GM18861 (cell line): ENCODE results near the gene FBXO44.

Experiments
- ATAC-seq: cut with Tn5 transposase; IDR thresholded peaks from one replicate; pipeline ENCODE4 v1.9.1; 2021; ENCODE audit not compliant: unreplicated experiment

The FBXO44 gene

DNA sequence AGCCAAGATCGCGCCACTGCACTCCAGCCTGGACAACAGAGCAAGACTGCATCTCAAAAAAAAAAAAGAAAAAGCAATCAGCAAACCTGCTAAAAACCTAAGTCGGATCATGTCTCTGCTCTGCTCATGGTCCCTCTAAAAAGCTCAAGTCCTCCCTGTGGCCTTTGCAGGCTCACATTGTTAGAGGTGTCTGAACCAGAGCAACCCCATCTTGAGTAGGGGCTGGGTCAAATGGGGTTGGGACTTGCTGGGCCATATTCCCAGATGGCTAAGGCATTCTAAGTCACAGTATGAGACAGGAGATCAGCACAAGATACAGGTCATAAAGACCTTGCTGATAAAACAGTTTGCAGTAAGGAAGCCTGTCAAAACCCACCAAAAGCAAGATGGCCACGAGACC lies 33.8 kb downstream of the FBXO44 start:
- no peak for ATAC-seq

DNA sequence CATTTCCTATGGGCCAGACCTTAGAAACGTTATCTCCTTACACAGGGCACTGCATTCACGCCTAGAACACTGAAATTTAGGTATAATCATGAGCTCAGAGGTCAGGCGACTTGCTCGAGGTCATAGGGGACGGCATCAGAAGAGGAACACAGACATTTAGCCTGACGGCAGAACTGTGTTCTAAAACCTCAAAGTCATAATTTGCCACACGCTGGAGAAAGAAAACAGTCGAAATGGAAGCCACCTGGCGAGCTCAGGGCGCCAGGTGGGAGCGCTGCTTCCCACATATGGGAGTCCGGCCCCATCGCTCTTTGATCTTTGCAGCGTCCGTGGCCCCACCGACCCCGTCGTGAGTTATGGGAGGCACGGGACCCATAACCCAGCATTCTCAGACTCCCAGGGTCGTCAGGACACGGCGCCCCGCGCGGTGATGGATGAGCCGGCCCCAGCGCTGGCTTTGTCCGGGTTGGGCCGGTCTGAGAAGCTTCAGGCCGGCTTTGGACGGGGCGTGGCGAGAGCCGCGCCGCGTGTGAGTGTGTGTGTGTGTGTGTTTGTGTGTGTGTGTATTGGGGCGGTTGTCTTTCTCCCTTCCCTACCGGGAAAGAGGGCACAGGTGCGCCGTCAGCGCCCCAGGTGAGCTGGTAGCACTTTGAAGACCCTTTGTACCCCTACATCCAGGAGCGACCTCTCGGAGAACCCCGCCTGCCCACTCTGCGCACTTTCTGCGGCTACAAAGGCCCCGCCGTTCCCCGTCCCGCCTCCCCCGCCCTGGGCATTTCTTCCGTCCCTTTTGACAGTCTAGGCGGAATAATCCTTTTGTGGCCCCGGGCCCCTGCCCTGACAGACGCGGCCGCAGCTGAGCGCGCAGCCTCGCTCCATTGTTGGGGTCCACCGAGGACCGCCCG lies 36.0 kb downstream of the FBXO44 start:
- ATAC-seq, result no peak

- no peak for ATAC-seq
These were observed 36.7 kb downstream of the FBXO44 start, which contains the start of gene DRAXIN for GRCh38 chr1:11691302-11691914. TSS of gene DRAXIN (plus strand) at chr1:11691710. CDS start at chr1:11706259, 14,549 bp downstream.

DNA sequence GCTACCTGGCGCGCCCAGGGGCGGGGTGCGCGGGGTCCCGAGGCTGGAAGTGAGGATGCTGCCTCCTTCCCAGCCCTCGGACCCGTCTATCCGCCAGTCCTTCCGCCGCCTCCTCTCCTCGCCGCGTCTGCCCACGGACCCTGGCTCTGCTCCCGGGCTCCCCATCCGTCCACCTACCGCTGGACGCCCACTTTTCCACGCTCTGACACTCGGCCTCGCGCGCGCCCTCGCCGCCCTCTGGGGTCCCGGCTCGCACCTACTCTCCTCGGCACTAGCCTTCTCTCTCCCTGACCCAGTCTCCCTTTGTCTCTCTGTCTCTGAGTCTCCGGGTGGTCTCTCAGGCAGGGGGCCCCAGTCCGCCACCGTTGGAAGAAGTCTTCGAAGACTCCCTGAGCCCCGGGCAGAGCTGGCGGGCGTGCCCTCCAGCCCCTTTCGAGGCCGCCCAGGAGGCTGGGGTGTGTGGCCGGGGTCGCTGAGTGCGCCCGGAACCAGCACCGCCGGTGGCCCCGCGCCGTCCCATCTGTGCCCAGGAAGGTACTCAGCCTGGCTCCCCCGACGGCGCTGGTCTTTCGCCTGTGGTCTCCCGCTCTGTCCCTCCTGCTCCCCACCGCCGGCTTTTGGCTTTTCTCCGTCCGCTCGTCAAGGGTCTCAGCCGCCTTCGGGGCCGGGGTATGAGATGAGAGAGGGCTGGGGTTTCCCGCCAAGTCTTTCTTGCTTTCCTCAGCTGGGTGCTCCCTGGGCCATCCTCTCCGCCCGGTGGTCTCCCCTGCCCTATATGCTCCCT lies 37.4 kb downstream of the FBXO44 start:
- ATAC-seq, result no peak

- no peak for ATAC-seq
These were observed 38.4 kb downstream of the FBXO44 start for GRCh38 chr1:11693024-11693590.

DNA sequence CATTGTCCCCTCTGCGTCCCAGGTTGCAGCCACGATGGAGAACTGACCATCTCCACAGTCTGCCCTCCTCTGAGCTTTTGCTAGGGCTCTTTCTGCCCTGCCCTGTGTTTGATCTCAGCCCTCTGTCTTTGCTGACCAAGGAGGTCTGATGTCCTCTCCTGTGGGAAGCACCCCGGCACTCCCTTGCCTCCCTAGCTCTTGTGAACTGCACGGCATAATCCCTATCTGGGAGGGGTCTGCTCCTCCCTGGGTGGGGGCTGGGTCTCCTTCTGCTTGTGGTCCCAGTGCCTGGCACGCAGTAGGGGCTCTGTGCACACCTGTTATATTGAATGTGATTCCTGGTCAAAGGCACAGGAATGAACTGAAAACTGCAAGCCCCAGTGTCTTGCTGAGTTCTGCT lies 39.2 kb downstream of the FBXO44 start:
- no peak for ATAC-seq

DNA sequence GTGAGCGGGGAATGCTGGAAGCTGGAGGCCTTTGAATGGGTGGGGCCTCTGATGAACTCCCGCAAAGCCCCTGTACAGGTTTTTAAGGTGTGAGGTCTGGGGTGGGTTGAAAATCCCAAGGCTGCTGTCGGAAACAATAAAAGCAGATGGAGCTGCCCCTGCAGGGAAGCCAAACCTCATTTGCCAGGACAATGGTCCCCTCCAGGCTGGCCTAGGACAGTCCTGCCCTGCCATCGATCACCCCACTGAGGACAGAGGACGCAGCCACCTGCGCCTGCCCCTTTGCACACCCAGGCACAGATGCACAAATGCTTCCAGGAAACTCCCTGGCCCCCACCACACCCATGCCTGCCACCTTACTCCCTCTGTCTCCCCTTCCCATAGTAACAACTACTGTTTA lies 41.2 kb downstream of the FBXO44 start:
- no peak for ATAC-seq

DNA sequence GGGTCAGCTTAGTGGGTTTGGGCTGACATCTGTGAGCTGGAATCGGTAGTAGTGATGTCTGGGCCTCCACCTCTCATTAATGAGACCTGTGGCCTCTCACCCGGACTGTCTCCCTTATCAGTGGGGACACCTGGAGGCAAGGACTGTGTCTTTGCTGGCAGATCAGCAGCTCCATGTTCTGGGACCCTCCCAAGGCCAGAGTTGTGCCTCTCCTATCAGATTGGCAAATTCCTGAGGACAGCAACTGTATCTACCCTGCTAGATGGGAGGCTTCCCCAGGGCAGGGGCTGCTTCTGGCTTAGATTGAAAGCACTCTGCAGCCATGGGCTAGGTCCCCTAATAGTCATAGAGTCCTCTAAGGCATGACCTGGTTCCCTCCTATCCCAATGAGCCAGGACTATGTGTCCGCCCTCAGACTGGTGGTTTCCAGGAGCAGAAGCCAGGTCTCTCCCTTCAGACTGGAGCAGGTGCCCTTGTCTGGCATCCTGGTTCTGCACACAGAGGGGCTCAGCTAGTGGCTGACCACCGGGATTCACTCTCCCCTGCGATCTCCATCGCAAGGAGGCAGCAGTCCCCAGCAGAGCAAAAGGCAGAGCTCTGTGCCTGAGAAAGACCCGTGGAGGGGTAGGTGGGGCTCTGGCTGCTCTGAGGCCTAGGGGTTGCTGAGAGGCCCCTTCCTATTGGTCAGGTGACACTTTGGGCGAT lies 42.7 kb downstream of the FBXO44 start:
- ATAC-seq, result no peak

DNA sequence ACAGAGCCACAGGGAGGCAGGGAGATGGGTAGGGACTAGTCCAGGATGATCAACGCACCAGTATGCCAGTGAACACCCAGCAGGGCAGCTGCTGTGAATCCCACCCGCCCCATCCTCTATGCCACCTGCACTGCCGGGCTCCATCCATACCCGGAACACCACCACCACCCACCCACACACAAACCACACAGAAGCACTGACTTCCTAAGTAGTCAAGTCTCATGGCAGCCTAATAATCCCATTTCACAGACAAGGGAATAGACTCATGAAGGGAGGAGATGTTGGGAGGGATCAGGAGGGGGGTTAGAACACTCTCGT lies 43.2 kb downstream of the FBXO44 start:
- ATAC-seq, result no peak

GRCh38 chr1:11700601-11701467 lies 46.2 kb downstream of the FBXO44 start:
- ATAC-seq, result no peak

GRCh38 chr1:11701551-11701961 lies 46.9 kb downstream of the FBXO44 start:
- ATAC-seq, result no peak

- no peak for ATAC-seq
These were observed 47.5 kb downstream of the FBXO44 start for GRCh38 chr1:11701981-11702803.

DNA sequence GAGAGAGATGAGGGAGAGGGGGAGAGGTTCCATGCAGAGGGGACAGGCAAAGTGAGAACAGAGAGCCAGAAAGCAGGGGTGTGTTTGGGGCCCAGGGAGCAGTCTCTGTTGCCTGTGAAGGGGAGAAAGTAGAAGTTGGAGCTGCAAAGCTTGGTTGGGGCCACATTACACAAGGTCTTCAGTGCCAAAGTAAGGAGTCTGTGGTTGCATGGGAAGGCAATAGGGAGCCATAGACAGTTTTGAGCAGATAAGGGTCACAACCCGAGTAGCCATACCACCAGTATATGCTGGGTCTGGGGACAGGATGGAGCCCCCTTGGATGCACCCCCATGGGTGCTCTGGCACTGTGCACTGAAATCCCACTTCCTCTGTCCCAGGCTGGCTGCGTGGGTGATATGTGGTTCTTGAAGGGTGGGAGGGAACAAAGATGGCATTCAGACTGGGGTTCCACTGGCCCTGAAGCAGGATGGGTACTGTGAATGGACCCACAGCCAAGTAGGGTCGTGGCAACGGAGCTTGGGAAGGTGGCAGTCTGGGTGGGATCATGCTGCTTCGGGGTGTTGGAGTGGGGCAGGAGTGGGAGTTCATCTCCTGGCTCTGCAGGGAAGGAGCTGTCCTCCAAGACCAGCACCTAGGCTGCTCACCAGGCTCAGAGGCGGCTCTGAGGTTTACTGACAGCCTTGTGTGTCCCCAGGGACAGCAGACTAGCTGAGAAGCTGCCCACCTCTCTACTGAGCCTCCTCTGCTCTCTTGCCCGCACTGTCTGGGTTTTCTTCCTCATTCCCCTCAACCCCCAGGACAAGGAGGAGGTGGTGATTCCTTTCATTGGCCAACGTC lies 48.9 kb downstream of the FBXO44 start:
- ATAC-seq, result no peak

GRCh38 chr1:11704194-11704529 lies 49.5 kb downstream of the FBXO44 start:
- no peak for ATAC-seq

- no peak for ATAC-seq
These were observed 50.2 kb downstream of the FBXO44 start for GRCh38 chr1:11704691-11705475.

DNA sequence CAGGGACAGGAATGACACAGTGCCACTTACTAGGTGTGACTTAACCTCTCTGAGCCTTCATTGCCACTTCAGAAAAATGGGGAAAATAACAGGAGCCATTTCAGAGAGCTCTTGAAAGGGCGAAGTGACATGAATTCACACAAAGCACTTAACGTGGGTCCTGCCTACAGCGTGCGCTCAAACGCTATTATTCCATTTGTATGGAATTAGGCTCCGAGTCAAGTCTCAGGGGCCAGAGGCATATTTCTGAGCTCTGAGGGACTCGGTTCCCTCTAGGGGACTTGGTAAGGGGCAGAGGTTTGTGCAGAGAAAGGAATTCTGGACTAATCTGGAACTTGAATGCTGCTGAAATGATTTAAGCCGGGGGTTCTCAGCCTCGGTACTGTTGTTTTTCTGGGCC lies 50.9 kb downstream of the FBXO44 start:
- ATAC-seq, result no peak

DNA sequence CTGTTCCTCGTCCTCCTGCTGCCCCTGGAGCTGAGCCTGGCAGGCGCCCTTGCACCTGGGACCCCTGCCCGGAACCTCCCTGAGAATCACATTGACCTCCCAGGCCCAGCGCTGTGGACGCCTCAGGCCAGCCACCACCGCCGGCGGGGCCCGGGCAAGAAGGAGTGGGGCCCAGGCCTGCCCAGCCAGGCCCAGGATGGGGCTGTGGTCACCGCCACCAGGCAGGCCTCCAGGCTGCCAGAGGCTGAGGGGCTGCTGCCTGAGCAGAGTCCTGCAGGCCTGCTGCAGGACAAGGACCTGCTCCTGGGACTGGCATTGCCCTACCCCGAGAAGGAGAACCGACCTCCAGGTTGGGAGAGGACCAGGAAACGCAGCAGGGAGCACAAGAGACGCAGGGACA lies 51.6 kb downstream of the FBXO44 start:
- ATAC-seq, result no peak
